Measurements from ENCODE around the gene RASSF6.

The RASSF6 gene

DNA sequence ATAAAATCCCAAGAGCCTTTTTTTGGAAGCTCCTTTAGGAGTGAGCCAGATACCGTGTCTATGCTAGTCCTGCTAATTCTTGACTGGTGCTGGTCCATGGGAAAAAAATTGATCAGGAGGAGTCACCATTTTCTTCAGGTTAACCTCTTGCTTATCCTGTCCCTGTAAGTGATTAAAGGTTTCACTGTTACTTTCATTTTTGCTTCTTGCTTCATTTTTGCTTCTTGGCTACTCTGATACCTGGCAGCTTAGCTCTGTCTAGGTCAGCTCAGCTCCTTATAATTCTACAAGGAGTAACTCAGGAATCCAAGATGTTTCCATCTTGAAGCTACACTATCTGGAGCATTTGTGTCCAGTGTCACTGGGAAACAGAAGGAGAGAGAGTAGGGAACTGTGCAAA is 93.0 kb downstream of the RASSF6 start:
- Histone ChIP-seq H3K9me3 (ENCODE audit: control insufficient read depth in 2 of 2, low read length in 2 of 2) (no peaks in the 10 kb centered on the region), H3K27ac (ENCODE audit: low read length) (no peak overlapping the region), H3K4me1 (ENCODE audit: control insufficient read depth, insufficient read depth, low read length) (no peaks in the 10 kb centered on the region), H3K27me3 (ENCODE audit: control insufficient read depth in 1 of 2, insufficient read depth in 2 of 2, low read length in 2 of 2) (peaks cover 0 to 2% of the 10 kb centered on the region in 2 donors), H3K4me3 (ENCODE audit: low read length in 2 of 2) (no peak overlapping the region), H3K36me3 (ENCODE audit: control insufficient read depth in 2 of 2, insufficient read depth in 2 of 2, low read length in 2 of 2) (no peaks in the 10 kb centered on the region), H3K9ac (ENCODE audit: low read length in 2 of 2) (no peak overlapping the region)

DNA sequence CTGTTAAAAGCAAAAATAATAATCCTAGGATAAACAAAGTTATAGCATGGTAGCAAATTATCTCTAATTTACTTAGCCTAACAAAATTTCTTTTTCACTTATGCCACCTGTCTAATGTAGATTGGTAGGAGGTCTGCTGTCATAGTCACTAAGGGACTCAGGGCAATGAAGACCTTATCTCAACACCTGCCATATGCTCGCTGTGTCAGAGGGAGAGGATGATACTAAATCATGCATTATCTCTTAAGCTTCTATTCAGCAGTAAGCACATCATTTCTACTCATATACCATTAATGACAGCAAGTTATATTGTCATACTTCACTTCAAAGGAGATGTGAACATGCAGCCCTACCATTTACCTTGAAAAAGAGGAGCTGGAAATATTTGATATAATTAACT is 94.6 kb downstream of the RASSF6 start:
- H3K27ac ChIP-seq (ENCODE audit: low read length) = no peak overlapping the region
- H3K27me3 ChIP-seq (ENCODE audit: control insufficient read depth in 1 of 2, insufficient read depth in 2 of 2, low read length in 2 of 2) = peaks cover 0 to 2% of the 10 kb centered on the region in 2 donors
- H3K4me1 ChIP-seq (ENCODE audit: control insufficient read depth, insufficient read depth, low read length) = no peaks in the 10 kb centered on the region
- H3K4me3 ChIP-seq (ENCODE audit: low read length in 2 of 2) = no peak overlapping the region
- H3K9me3 ChIP-seq (ENCODE audit: control insufficient read depth in 2 of 2, low read length in 2 of 2) = no peaks in the 10 kb centered on the region
- no peaks in the 10 kb centered on the region for H3K36me3 ChIP-seq (ENCODE audit: control insufficient read depth in 2 of 2, insufficient read depth in 2 of 2, low read length in 2 of 2)
- H3K9ac ChIP-seq (ENCODE audit: low read length in 2 of 2) = no peak overlapping the region

DNA sequence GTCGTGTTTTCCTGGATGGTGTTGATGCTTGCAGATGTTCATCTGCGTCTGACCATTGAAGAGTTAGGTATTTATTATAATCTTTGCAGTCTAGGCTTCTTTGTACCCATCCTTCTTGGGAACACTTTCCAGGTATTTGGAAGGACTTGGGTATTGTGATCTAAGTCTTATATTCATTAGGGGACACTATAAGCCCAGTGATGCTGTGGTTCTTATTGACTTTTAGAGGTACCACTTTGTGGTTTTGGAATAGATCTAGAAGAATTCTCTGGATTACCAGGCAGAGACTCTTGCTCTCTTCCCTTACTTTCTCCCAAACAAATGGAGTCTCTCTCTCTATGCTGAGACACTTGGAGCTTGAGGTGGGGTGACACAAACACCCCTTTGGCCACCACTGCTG is 97.1 kb downstream of the RASSF6 start:
- Histone ChIP-seq H3K36me3 (ENCODE audit: control insufficient read depth in 2 of 2, insufficient read depth in 2 of 2, low read length in 2 of 2) (no peaks in the 10 kb centered on the region), H3K4me3 (ENCODE audit: low read length in 2 of 2) (no peak overlapping the region), H3K27ac (ENCODE audit: low read length) (no peak overlapping the region), H3K27me3 (ENCODE audit: control insufficient read depth in 1 of 2, insufficient read depth in 2 of 2, low read length in 2 of 2) (peaks cover 0 to 2% of the 10 kb centered on the region in 2 donors), H3K4me1 (ENCODE audit: control insufficient read depth, insufficient read depth, low read length) (no peaks in the 10 kb centered on the region), H3K9ac (ENCODE audit: low read length in 2 of 2) (no peak overlapping the region), H3K9me3 (ENCODE audit: control insufficient read depth in 2 of 2, low read length in 2 of 2) (no peaks in the 10 kb centered on the region)
